ENCODE data around the gene MRPL24.

Gene MRPL24

GRCh38 chr1:156740741-156741480 is at the start of gene MRPL24:
TSS of gene MRPL24 (minus strand) at chr1:156741088. CDS start at chr1:156738704, 2,384 bp downstream.
- Histone ChIP-seq H3K4me1 (peaks cover 5% of the 10 kb centered on the region), H3K4me3 (ENCODE audit: low read depth, low read length) (peak within 1 kb of the TSS; percentile 92), H2AFZ (peak within 1 kb of the TSS; percentile 75), H3K4me2 (ENCODE audit: low read length) (peak within 1 kb of the TSS; percentile 79), H3K27me3 (ENCODE audit: control insufficient read depth, insufficient read depth, low read length) (no peaks in the 10 kb centered on the region), H3K79me2 (peaks cover under 1% of the 10 kb centered on the region), H3K9ac (no peak within 1 kb of the TSS), H3K27ac (peak within 1 kb of the TSS; percentile 92), H3K9me3 (ENCODE audit: control insufficient read depth, low read length) (no peaks in the 10 kb centered on the region), H3K36me3 (ENCODE audit: control insufficient read depth, insufficient read depth, low read length) (no peaks in the 10 kb centered on the region)
- no peak for TF ChIP-seq CTCF (IDR thresholded peaks at IDR 0.05)

- Histone ChIP-seq H3K4me1 (no peaks in the 10 kb centered on the region), H3K4me3 (ENCODE audit: low read depth, low read length) (no peak overlapping the region), H3K79me2 (no peaks in the 10 kb centered on the region), H3K4me2 (ENCODE audit: low read length) (no peak overlapping the region), H3K36me3 (ENCODE audit: control insufficient read depth, insufficient read depth, low read length) (no peaks in the 10 kb centered on the region), H3K9ac (no peak overlapping the region), H2AFZ (no peak overlapping the region), H3K27ac (no peak overlapping the region), H3K27me3 (ENCODE audit: control insufficient read depth, insufficient read depth, low read length) (no peaks in the 10 kb centered on the region), H3K9me3 (ENCODE audit: control insufficient read depth, low read length) (no peaks in the 10 kb centered on the region)
- TF ChIP-seq CTCF (IDR thresholded peaks at IDR 0.05), result no peak
Observed at GRCh38 chr1:156789621-156790318, 48.9 kb upstream of the MRPL24 start.

GRCh38 chr1:156788136-156788535 is 47.2 kb upstream of the MRPL24 start:
- Histone ChIP-seq H3K36me3 (ENCODE audit: control insufficient read depth, insufficient read depth, low read length) (no peaks in the 10 kb centered on the region), H3K79me2 (peaks cover 8% of the 10 kb centered on the region)

GRCh38 chr1:156786640-156787039 is 45.8 kb upstream of the MRPL24 start:
- H3K4me2 ChIP-seq (ENCODE audit: low read length), result no peak overlapping the region
- no peaks in the 10 kb centered on the region for H3K36me3 ChIP-seq (ENCODE audit: control insufficient read depth, insufficient read depth, low read length)
- TF ChIP-seq CTCF (IDR thresholded peaks at IDR 0.05), result no peak
- no peaks in the 10 kb centered on the region for H3K27me3 ChIP-seq (ENCODE audit: control insufficient read depth, insufficient read depth, low read length)
- H3K9me3 ChIP-seq (ENCODE audit: control insufficient read depth, low read length), result no peaks in the 10 kb centered on the region
- H3K9ac ChIP-seq, result no peak overlapping the region
- H3K4me3 ChIP-seq (ENCODE audit: low read depth, low read length), result no peak overlapping the region
- H3K79me2 ChIP-seq, result peaks cover 14% of the 10 kb centered on the region
- no peaks in the 10 kb centered on the region for H3K4me1 ChIP-seq
- no peak overlapping the region for H3K27ac ChIP-seq
- no peak overlapping the region for H2AFZ ChIP-seq

More at GRCh38 chr1:156788136-156788535, 47.2 kb upstream of the MRPL24 start:
- H3K27me3 ChIP-seq (ENCODE audit: control insufficient read depth, insufficient read depth, low read length), result no peaks in the 10 kb centered on the region
- H3K27ac ChIP-seq, result no peak overlapping the region
- H2AFZ ChIP-seq, result no peak overlapping the region
- H3K9me3 ChIP-seq (ENCODE audit: control insufficient read depth, low read length), result no peaks in the 10 kb centered on the region
- H3K4me2 ChIP-seq (ENCODE audit: low read length), result no peak overlapping the region
- no peak for TF ChIP-seq CTCF (IDR thresholded peaks at IDR 0.05)
- no peaks in the 10 kb centered on the region for H3K4me1 ChIP-seq
- no peak overlapping the region for H3K9ac ChIP-seq
- H3K4me3 ChIP-seq (ENCODE audit: low read depth, low read length), result no peak overlapping the region

All from parathyroid adenoma (tissue), 2 donors.